ENCODE results near the gene ASB5. TPM values are rescaled to one million over a fixed set of nuclear protein-coding genes. Genes with fewer than 3 reads are reported as not detected.
A peak's percentile ranks its signal among the peaks of the same experiment; 100 is the strongest.
"Not testable (repeated sequence)": the region's sequence is repeated elsewhere in the genome, so short reads cannot be mapped to it uniquely, and the experiment has no call there.

Gene ASB5
- total RNA-seq, 1 donor from 2014 or later, result 0.50 TPM

DNA sequence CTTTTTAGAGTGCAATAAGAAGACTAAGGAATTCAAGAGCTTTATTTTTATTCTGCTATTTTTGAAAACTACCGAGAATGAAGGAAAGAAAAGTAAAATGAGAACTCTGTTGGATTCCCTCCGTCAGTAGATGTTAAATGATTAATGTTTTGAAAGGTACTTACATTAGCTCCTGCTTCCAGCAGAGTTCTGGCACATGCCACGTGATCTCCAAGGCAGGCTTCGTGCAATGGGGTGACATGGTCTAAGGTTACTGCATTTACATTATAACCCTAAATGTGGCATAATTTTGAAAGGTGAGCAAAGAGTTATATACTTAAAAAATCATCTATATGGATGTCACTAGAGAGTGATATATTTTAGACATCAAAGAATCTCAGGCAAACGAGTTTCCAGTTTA is 46.9 kb downstream of the ASB5 start:
- DNase-seq (ENCODE audit: low read depth), result no peak

DNA sequence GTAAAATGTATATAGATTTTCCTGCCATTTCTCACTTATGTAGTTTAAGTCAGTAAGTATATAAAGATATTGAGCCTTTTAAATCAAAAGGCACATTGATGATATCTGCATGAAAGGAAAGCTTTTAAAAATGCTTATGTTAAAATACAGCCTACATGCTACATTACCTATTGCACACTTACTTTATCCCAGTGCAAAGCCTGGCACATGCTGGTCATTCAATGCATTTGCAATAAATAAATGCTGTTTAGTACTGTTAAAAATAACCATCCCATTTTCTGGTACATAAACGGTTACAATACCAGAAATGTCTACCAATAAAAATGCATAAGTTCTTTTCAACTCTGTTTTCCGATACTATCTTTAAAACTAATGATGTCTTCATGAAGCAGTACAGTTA is 51.5 kb downstream of the ASB5 start:
- DNase-seq (ENCODE audit: low read depth), result no peak

DNA sequence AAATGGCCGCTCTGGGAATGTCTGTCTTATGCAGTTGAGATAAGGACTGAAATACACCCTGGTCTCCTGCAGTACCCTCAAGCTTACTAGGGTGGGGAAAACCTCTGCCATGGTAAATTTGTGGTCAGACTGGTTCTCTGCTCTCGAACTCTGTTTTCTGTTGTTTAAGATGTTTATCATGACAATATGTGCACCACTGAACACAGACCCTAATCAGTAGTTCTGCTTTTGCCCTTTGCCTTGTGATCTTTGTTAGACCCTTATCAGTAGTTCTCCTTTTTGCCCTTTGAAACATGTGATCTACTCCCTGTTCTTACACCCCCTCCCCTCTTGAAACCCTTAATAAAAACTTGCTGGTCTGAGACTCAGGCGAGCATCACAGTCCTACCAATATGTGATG is 56.7 kb downstream of the ASB5 start:
- not testable (repeated sequence) for DNase-seq (ENCODE audit: low read depth)

DNA sequence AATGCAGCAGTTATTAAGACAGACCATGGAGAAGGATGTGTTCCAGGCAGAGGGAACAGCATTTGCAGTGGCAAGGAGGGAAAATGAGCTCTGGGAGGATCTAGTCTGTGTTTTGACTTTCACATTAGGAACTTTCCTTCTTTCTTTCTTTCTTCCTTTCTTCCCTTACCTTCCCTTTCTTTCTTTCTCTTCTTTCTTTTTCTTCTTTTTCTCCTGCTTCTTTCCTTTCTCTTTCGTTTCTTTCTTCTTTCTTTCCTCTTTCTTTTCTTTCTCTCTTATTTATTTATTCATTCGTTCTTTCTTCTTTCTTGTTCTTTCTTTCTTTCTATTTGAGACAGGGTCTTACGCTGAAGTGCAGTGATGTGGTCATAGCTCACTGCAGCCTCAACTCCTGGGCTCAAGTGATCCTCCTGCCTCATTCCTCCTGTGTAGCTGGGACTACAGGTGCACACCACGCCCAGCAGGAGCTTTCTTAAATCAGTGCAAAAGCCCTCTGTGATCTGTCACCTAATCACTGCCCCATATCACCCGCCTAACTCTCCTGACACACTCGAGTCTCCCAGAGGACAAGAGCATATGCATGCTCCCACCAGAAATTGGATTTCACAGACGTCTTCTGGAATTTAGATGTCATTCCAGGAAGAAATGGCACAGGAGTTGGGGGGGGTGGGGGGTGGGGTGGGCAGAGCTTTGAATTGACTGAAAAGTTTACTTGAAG is 58.3 kb downstream of the ASB5 start:
- no peak for DNase-seq (ENCODE audit: low read depth)

DNA sequence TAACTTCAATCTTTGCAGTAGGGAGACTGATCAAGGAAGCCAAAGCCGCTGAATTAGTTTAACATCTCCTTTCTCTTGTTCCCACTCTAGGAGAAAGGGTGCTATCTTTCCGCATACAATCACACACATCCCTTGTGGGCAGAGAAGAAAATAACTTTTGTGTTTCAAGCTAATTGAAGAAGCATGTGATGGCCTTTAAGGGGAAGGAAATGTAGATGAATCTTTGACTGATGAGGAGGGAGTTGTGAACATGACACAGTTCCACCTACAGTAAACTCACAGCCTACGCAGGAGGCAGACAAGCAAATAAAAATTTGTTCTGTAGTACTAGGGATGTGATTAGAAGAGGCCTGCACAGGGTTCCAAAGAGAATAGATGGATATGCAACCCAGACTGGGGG is 58.9 kb downstream of the ASB5 start:
- DNase-seq (ENCODE audit: low read depth), result no peak

DNA sequence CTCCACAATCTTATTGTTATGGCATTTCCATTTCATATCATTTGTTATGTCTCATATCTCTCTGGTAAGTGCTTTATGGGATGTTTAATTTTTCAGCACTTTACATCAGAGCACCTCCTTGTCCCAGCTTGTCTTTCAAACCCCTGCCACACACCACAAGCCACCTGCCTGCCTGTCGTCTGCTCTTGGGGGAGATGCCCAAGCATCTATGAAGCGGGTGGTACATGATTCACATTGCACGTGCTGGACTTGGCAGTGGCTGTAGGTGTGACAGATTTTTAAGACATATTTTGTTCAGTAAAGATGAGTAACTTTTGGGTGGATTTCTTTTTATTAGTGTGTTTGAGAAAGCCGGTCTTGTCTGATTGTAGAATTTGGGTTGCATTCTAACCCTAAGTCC is 59.5 kb downstream of the ASB5 start:
- no peak for DNase-seq (ENCODE audit: low read depth)

DNA sequence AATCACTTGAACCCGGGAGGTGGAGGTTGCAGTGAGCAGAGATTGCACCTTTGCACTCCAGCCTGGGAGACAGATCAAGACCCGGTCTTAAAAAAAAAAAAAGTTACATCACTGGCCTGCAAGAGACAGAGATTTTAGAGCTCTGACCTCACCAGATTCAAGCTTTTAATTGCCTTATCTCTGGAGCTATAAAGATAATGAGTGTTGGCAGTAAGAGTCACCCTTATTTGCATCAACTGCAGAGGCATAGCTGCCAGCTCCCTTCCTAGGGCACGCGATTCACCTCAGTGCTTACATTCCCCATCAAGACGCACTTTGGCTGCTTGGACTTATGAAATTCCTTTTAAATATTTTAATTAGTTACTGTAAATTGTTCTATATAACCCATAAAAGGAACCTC is 61.2 kb downstream of the ASB5 start:
- DNase-seq (ENCODE audit: low read depth), result no peak

DNA sequence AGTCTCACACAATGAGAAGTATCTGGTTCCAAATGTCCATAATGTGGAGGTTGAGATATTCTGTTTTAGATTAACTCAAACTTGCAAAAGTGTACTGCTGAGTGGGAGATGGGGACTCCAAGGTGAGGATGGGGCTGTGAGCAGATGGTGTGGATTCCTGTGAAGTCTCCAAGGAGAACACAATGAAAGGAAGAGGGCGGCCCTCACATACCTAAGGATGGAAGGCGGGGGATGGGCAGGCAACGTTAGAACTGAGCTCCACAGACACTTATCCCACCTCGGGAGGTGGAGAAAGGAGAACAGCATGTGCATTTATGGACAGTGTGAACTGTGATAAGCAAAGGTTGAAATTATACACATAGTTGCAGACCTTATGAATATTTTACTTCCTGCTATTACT is 63.7 kb downstream of the ASB5 start:
- no peak for DNase-seq (ENCODE audit: low read depth)

DNA sequence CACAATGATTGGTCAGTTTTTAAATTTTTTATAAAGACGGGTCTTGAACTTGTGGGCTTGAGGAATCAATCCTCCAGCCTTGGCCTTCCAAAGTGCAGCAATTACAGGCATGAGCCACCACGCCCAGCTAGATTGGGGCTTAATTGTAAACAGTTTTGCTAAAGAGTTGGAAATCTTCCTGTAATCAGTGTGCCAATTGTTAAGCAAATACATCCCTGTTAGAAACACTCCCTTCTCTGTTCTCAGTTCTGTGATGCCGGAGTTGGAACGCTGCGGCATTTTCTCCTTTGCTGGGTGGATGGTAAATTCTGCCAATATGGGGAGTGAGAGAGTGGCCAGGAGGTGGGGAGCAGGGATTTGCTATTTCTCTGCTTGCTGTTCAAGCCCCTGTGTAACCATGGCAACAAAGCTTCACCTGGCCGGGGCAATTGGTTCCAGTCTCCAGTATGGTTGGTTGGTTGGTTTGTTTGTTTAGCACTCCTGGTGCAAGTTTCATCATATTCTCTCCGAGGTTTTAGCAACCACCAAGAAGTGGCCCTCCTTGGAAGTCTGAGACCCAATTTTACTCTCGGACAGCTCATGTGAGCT is 70.6 kb downstream of the ASB5 start:
- no peak for DNase-seq (ENCODE audit: low read depth)

DNA sequence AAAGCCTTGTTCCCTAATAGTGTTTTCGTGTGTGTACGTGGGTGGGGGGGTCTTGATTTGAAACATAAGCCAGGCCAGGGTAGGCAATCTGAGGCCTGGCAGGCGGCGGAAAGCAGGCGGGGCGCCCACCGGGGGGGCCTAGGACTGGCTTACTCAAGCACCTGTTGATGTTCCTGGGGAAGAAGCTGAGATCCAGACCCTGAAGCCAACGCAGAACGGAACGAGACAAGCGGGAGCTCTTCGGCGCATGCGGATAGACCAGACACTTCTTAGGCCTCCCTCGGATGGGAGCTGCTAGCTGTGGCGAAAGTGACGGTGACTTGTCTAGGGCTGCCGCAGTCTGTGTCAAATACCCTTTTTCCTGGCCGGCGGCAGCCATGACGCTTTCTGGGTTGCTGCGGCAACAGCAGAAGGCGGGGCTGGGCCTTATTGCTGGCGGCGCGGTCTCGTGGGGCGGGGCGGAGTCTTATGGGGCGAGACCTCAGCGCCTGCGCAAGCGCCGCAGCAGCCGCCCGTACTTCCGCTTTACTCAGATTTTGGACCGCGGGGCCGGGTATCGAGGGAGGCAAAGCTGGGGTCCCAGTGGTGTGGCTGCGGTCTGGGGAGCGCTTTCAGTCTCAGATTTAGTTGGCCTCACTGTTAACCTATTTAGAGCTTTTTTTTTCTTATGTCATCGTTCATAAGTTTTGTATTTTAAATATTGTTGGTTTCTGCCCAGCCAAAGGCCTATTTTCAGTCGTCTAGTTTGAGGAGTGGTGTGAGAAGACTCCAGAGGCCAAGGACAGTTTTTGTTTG is 73.6 kb downstream of the ASB5 start, which contains the start of gene SPATA4:
TSS of gene SPATA4 (minus strand) at position 402 of the 795 bp plus-strand sequence. CDS start at position 379, 23 bp downstream.
- DNase-seq (ENCODE audit: low read depth), result peak; percentile 79

DNA sequence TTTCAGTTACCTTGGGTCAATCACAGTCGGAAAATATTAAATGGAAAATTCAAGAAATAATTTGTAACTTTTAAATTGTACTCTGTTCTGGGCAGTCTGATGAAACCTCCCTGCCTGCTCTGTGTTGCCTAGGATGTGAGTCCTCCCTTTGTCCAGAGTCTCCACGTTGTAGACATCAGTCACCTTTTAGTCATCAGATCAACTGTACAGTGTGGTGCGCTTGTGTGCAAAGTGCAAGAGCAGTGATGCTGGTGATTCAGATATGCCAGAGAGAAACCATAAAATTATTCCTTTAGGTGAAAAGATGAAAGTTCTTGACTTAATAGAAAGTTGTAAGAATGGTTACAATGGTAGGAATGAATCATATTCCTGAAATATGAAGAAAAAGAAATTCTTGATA is 75.1 kb downstream of the ASB5 start:
- peak; percentile 79 for DNase-seq (ENCODE audit: low read depth)

DNA sequence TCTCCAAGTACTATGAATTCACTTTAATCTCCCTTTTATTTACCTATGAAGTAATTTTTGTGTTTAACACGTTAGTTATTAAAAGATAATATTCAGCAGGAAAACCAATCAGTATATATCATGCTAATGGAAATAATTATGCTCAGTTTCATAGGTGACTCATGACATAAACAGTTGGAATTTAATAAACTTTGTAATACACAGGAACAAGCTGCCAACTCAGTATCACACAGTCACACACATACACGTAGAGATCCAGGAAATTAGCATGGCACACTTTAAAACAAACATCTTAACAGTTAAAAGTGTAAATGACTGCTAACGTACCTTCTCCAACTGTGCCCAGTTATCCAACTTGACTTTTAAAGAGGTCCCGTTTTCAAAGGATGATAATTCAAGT is 75.9 kb downstream of the ASB5 start:
- DNase-seq (ENCODE audit: low read depth), result peak; percentile 55

DNA sequence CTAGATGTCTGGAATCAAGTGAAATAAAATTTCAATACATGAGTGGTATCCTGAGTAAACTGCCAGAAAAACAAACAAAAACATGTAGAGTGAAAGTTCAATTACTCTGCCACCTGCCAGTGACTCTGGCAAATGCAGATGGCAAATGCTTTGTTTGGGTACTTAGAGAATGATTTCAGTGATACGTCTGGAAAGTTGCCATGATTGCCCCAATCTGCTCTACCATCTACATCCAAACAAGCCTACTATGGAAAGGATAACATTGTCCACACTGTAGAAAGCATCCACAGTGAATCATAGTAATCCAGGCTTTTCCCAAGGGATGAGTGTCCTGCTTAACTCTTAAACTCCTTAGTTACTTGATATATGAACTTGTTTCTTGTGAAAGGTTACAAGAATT is 77.0 kb downstream of the ASB5 start:
- DNase-seq (ENCODE audit: low read depth), result peak; percentile 26

DNA sequence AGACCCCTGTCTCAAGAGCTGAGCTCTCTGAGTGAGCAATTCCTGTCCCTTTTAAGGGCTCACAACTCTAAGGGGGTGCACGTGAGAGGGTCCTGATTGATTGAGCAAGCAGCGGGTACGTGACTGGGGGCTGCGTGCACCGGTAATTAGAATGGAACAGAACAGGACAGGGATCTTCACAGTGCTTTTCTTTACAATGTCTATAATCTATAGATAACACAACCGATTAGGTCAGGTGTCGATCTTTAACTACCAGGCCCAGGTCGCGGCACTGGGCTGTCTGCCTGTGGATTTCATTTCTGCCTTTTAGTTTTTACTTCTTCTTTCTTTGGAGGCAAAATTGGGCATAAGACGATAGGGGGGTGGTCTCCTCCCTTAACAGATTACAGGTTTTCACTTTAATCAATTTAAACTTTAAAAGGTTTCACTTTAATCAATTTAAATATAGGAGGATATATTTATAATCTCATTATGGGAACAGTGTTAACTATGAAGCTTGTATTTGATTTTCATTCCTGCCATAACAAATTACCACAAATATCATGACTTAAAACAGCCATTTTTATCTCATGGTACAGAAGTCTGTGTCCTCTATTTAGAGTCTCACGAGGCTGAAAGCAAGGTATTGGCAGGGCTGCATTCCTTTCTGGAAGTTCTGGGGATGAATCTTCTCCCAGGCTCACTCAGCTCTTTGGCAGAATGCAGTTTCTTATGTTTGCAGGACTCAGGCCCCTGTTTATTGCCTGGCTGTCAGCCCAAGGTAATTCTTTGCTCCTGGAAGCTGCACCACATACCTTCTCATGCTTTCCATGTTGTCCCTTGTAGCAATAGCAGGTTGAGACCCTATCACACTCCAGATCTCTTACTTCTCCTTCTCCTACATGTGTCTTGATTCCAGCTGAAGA is 78.9 kb downstream of the ASB5 start:
- DNase-seq (ENCODE audit: low read depth), result peak; percentile 9

DNA sequence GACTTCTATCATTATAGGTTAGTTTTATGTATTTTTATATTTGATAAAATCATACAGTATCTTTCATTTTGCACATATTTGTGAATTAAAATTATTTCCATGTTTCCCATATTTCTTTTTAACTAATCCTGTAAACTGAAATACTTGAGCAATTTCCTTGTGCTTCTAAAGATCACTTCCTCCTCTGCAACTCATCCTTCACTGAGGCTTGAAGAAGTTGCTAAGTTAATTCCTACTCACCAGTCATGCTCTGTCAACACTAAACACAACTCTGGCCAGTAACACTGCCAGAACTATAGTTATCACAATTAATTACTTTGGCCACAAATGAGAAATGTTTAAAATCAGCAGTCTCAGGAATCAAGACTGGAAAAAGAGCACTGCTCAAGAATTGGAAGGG is 80.4 kb downstream of the ASB5 start:
- DNase-seq (ENCODE audit: low read depth), result peak; percentile 67

DNA sequence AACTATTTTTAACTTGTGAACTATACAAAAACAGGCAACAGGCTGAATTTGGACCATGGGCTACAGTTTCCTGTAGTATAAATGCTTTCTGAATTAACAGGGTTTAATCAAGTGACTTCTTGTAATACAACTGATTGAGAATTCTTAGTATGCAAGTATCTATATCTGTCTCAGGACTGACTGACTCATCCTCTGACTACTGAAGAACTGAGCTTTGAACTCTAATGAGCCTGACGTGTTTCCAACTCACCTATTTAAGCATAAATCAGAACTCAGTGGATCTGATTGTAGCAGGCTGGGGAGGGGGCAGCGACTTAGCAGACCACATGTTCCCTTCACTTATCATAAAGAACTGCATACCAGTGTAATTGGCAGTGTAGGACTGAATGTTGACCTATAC is 81.4 kb downstream of the ASB5 start:
- DNase-seq (ENCODE audit: low read depth), result peak; percentile 90

DNA sequence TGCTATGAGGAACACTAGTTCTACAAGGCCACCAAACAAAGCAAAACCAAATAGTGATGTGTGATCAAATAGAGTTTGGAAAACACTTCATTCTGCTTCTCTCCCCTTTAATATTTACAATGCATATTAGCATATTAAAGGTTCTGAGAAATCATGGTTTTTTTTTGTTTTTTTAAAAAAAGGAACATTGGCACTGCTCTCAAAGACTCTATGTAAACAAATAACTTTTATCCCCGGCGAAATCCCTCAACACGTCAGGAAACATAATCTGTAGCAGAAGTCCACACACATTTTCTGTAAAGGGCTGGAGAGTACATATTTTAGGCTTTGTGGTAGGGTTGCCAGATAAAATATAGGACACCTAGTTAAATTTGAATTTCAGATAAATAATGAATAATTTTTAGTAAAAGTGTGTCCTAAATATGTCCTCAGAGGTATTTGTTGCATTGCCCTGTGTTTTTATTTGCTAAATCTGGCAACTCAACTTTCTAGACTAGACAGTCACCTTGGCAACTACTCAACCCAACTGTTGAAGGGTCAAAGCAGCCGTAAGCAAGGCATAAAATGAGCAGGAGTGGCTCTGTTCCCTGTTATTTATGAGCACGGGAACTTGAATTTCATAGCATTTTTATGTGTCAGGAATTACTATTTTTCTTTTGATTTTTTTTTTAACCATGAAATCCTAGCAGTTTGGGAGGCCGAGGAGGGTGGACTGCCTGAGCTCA is 82.2 kb downstream of the ASB5 start:
- peak; percentile 44 for DNase-seq (ENCODE audit: low read depth)

DNA sequence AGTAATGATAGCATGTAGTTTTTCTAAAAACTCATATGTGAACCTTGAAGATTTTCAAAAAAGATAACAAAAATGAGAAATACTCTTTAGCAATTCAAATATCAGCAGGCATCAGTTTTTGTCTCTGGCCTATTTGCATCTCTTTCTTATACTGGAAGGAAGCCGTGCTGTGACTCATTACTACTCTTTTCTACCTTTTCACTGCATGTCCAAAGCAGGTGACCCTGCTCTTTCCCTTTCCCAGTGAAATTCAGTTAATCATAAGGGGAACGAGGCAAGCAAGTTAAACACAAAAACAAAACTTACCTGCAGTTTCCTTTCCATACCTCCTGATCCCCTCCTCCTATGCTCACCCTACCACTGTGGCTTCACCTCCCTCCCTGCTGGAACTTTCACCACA is 83.0 kb downstream of the ASB5 start:
- peak; percentile 60 for DNase-seq (ENCODE audit: low read depth)

DNA sequence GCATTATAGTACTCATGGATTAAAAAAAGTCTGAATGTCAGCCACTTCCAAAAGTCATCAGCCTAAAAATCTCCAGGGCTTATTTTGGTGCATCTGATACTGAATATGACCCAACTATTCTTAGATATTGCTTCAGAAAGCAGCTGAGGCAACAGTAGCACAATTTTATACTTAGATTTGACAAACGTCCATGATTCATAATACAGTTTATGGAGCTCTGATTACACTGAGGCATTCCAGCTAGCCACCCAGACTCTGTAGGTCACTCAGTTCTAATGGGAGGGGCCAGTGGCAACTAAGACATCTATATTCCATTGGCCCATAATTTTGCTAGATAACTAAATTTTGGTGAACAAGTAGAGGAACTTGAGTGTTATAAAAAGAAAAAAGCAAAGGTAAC is 84.0 kb downstream of the ASB5 start:
- DNase-seq (ENCODE audit: low read depth), result peak; percentile 14

All from renal cortical epithelial cell (primary cell).